ENCODE results near the gene OR51V1.

DNA sequence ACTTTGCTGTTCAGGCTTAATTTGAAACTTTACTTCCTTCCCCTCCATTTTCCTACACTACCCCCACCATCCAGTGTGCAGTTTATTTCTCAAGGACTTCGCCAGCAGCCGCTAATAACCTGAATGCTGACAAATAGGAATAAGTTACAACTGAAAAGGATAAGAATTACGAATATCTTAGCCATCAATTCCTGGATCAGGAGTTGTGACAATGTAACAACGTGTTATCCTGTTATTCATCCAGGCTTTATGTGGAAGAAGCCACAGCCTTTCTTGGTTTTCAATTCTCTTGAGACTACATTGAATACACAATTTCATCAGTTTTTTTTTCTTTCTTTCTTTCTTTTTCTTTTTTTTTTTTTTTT is 43.3 kb upstream of the OR51V1 start:
- no peak for TF ChIP-seq YY1 (IDR thresholded peaks at IDR 0.05; ENCODE audit: insufficient read depth, insufficient read length)
- TF ChIP-seq ZNF274 (IDR thresholded peaks at IDR 0.05; ENCODE audit: low read depth, low read length), result no peak

Measured in NT2/D1 (cell line).